Measurements from ENCODE around the gene PKMYT1.

DNA sequence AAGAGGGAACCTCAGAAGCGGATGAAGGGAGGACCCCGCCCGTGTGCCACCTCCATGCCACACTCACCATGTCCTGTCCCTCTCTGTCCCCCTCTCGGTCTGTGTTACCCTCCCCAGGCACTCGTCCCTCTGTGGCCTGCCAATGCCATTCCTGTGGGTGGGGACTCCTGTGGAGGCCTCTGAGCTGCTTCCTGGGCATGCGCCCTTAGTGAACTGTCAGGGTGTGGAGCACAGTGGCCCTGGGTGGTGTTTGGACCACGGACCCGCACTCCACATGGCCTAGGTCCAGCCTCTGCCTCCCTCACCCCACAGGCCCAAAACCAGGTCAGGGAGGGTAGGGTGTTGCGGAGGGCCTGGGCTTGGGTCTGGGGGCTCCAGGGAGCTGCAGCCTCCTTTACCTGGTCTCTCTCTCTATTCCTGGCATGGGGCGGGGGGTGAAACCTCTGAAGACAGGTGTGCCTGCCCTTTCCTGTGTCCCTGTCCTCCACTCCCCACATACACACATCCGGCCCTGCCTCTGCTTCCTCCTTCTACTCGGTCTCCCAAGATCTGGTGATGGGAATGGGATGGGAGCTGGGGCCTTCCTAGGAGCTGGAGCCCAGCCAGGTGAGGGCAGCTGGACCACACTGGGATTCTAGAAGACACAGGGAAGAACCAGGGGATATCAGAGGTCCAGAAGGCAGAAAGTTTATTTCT lies 11.5 kb upstream of the PKMYT1 start:
- TF ChIP-seq, protein P1, sequence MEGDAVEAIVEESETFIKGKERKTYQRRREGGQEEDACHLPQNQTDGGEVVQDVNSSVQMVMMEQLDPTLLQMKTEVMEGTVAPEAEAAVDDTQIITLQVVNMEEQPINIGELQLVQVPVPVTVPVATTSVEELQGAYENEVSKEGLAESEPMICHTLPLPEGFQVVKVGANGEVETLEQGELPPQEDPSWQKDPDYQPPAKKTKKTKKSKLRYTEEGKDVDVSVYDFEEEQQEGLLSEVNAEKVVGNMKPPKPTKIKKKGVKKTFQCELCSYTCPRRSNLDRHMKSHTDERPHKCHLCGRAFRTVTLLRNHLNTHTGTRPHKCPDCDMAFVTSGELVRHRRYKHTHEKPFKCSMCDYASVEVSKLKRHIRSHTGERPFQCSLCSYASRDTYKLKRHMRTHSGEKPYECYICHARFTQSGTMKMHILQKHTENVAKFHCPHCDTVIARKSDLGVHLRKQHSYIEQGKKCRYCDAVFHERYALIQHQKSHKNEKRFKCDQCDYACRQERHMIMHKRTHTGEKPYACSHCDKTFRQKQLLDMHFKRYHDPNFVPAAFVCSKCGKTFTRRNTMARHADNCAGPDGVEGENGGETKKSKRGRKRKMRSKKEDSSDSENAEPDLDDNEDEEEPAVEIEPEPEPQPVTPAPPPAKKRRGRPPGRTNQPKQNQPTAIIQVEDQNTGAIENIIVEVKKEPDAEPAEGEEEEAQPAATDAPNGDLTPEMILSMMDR (conservative IDR thresholded peaks at IDR 0.05) = no peak
- no peak for TF ChIP-seq EZH2 (IDR thresholded peaks at IDR 0.05; ENCODE audit: low read depth)
